SU-DHL-6 (cell line): ENCODE results near the gene BRPF3.

Experiments used
- H2AFZ ChIP-seq: fragments of 200-600 bp; sonication (generic); 2 replicates; pipeline ENCODE4 v1.6.1; 2014; ENCODE audit warnings: low read depth, mild to moderate bottlenecking, moderate library complexity, mixed read lengths, antibody characterized with exemption, low read length; ENCODE audit not compliant: severe bottlenecking
- H3F3A ChIP-seq: fragments of 200-600 bp; shearing (Covaris generic); 2 replicates; pipeline ENCODE4 v1.6.0; 2016; ENCODE audit warnings: antibody characterized with exemption, mild to moderate bottlenecking; ENCODE audit not compliant: insufficient read depth
- H3K27ac ChIP-seq: fragments of 200-600 bp; sonication (generic); 2 replicates; pipeline ENCODE4 v1.5.1; 2016; ENCODE audit warnings: low read depth, mild to moderate bottlenecking, low read length, moderate library complexity, mixed read lengths
- H3K27me3 ChIP-seq: fragments of 200-600 bp; sonication (generic), shearing (Covaris generic); 2 replicates; pipeline ENCODE4 v1.6.0; 2014; ENCODE audit warnings: mild to moderate bottlenecking, low read length
- H3K36me3 ChIP-seq: fragments of 200-600 bp; sonication (generic); 2 replicates; pipeline ENCODE4 v1.6.1; 2014; ENCODE audit warnings: mild to moderate bottlenecking, low read length, mixed read lengths
- H3K4me2 ChIP-seq: fragments of 300-600, 200-600 bp; shearing (Covaris generic), sonication (generic); 2 replicates; pipeline ENCODE4 v1.6.0; 2014; ENCODE audit warnings: low read length, low read depth, mild to moderate bottlenecking; ENCODE audit not compliant: poor library complexity, severe bottlenecking
- H3K4me3 ChIP-seq: fragments of 200-600 bp; sonication (generic); 2 replicates; pipeline ENCODE4 v1.5.1; 2014; ENCODE audit warnings: antibody characterized with exemption, low read length, mild to moderate bottlenecking, mixed read lengths; ENCODE audit not compliant: insufficient read depth, poor library complexity, severe bottlenecking
- H3K79me2 ChIP-seq: fragments of 200-600 bp; sonication (generic); 2 replicates; pipeline ENCODE4 v1.6.1; 2014; ENCODE audit warnings: mild to moderate bottlenecking, low read length, moderate library complexity; ENCODE audit not compliant: insufficient read depth
- H3K9ac ChIP-seq: fragments of 200-600 bp; sonication (generic); 2 replicates; pipeline ENCODE4 v1.7.0; 2014; ENCODE audit warnings: mild to moderate bottlenecking, low read length
- H3K9me2 ChIP-seq: fragments of 200-600 bp; sonication (generic); replicated peaks from 2 replicates; pipeline ENCODE4 v1.6.1; 2014; ENCODE audit warnings: low read length; ENCODE audit not compliant: insufficient read depth
- H3K9me3 ChIP-seq: fragments of 200-600 bp; sonication (generic); 2 replicates; pipeline ENCODE4 v1.6.1; 2014; ENCODE audit warnings: low read length, mixed read lengths; ENCODE audit not compliant: insufficient read depth
- H4K20me1 ChIP-seq: fragments of 200-600 bp; sonication (generic); 2 replicates; pipeline ENCODE4 v1.6.1; 2014; ENCODE audit warnings: low read depth, mild to moderate bottlenecking, antibody characterized with exemption, low read length, moderate library complexity, mixed read lengths
- CTCF ChIP-seq: fragments of 200-600 bp; sonication (generic); IDR thresholded peaks from one replicate; pipeline ENCODE4 v1.5.1; 2017; ENCODE audit warnings: antibody characterized with exemption, mild to moderate bottlenecking, low read length, moderate library complexity; ENCODE audit not compliant: insufficient read depth, poor library complexity, severe bottlenecking
- EZH2phosphoT487 ChIP-seq: fragments of 200-600 bp; sonication (generic), shearing (Covaris generic); conservative IDR thresholded peaks from 2 replicates; pipeline ENCODE4 v1.6.1; 2018; ENCODE audit warnings: mild to moderate bottlenecking, antibody characterized with exemption, low read length, moderate library complexity, mixed read lengths

Gene BRPF3

GRCh38 chr6:36196880-36197548 is 470 bp downstream of the BRPF3 start:
- Histone ChIP-seq H3K36me3 (0 out of 2 replicates have a peak, but pooled peaks cover 5% of the 10 kb centered on the region), H3K27me3 (no peaks in the 10 kb centered on the region), H3K9ac (peak overlapping the region; percentile 58), H3K9me3 (no peaks in the 10 kb centered on the region), H2AFZ (peak overlapping the region; percentile 31), H4K20me1 (no peaks in the 10 kb centered on the region), H3K9me2 (no peaks in the 10 kb centered on the region), H3K4me3 (peak overlapping the region; percentile 56), H3K79me2 (peaks cover 33% of the 10 kb centered on the region), H3F3A (peaks cover 17% of the 10 kb centered on the region; the same call in 1 of the 2 replicates), H3K4me2 (peak overlapping the region; percentile 78), H3K27ac (peak overlapping the region; percentile 63)
- no peak for TF ChIP-seq CTCF
- no peak for TF ChIP-seq EZH2phosphoT487

DNA sequence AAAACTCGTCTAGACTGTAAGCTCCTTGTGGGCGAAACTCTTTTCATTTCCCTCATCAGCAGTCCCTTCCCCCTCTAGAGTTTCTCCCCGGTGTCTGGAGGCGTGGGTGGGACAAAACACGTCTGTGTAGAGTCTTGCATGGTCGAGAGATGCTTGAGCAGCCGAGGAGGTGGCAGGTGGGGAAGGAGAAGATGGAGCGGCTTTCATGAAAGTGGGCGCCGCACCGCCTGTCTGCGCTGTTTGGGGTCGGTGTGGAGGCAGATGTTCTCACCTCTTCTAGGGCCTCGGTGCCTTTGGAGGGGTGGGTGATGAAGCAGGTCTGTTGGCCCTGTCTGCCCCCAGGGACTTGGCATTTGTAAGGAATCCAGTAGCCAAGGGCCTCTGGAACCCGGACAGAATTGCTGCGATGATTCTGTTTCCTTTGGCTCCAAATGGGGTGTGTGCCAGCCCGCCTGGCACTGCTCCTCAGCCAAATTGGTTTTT is 1.2 kb downstream of the BRPF3 start:
- peak overlapping the region; percentile 58 for H3K9ac ChIP-seq

DNA sequence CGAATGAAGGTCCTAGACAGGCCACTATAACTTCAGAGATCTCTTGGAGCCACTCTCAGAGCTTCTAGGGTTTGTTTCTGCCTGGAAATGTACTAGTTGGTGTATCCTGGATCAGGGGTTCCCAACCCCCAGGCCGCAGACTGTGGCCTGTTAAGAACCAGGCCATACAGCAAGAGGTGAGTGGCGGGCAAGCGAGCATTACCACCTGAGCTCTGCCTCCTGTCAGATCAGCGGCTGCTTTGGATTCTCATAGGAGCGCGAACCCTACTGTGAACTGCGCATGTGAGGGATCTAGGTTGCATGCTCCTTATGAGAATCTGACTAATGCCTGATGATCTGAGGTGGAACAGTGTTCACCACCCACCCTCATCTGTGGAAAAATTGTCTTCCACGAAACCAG is 2.4 kb downstream of the BRPF3 start:
- no peak overlapping the region for H3K4me3 ChIP-seq
- no peak for TF ChIP-seq EZH2phosphoT487
- no peak for TF ChIP-seq CTCF
- no peaks in the 10 kb centered on the region for H3K27me3 ChIP-seq
- no peaks in the 10 kb centered on the region for H3K9me3 ChIP-seq
- H3K9ac ChIP-seq: no peak overlapping the region
- no peak overlapping the region for H3K27ac ChIP-seq
- no peak overlapping the region for H3K4me2 ChIP-seq
- H3K36me3 ChIP-seq: 0 out of 2 replicates have a peak, but pooled peaks cover 8% of the 10 kb centered on the region
- no peaks in the 10 kb centered on the region for H3K9me2 ChIP-seq
- peaks cover 17% of the 10 kb centered on the region; the same call in 1 of the 2 replicates for H3F3A ChIP-seq
- no peaks in the 10 kb centered on the region for H4K20me1 ChIP-seq
- H3K79me2 ChIP-seq: peaks cover 50% of the 10 kb centered on the region
- H2AFZ ChIP-seq: no peak overlapping the region

More for the DNA sequence above, 1.2 kb downstream of the BRPF3 start:
- H3K9me2 ChIP-seq: no peaks in the 10 kb centered on the region
- peak overlapping the region; percentile 60 for H3K4me2 ChIP-seq
- H3K27me3 ChIP-seq: no peaks in the 10 kb centered on the region
- H4K20me1 ChIP-seq: no peaks in the 10 kb centered on the region
- peak overlapping the region; percentile 56 for H3K4me3 ChIP-seq
- 0 out of 2 replicates have a peak, but pooled peaks cover 8% of the 10 kb centered on the region for H3K36me3 ChIP-seq
- H3K27ac ChIP-seq: peak overlapping the region; percentile 19; the same call in 1 of the 2 replicates
- H2AFZ ChIP-seq: no peak overlapping the region
- peaks cover 41% of the 10 kb centered on the region for H3K79me2 ChIP-seq
- peaks cover 17% of the 10 kb centered on the region; the same call in 1 of the 2 replicates for H3F3A ChIP-seq
- H3K9me3 ChIP-seq: no peaks in the 10 kb centered on the region
- no peak for TF ChIP-seq CTCF
- no peak for TF ChIP-seq EZH2phosphoT487
